Trophoblast cell (in vitro differentiated cells and primary cell): ENCODE measurements around the gene TMEM100.

Experiments used
- DNase-seq, 2 donors: peaks; one replicate each; pipeline ENCODE4 v3.0.0-alpha.2; 2016
- H2AFZ ChIP-seq: 2 replicates; pipeline ENCODE4 v1.6.1; 2013; ENCODE audit warnings: low read length, moderate library complexity, mild to moderate bottlenecking; ENCODE audit not compliant: insufficient read depth, poor library complexity
- H2AK5ac ChIP-seq: 2 replicates; pipeline ENCODE4 v1.6.1; 2013; ENCODE audit warnings: mild to moderate bottlenecking, low read length
- H2BK120ac ChIP-seq: 2 replicates; pipeline ENCODE4 v1.6.1; 2013; ENCODE audit warnings: low read length, mild to moderate bottlenecking, moderate library complexity; ENCODE audit not compliant: insufficient read depth, poor library complexity
- H2BK12ac ChIP-seq: 2 replicates; pipeline ENCODE4 v1.6.1; 2013; ENCODE audit warnings: mild to moderate bottlenecking, low read length, moderate library complexity
- H2BK5ac ChIP-seq: 2 replicates; pipeline ENCODE4 v1.6.1; 2013; ENCODE audit warnings: low read length, low read depth, moderate library complexity, mild to moderate bottlenecking; ENCODE audit not compliant: poor library complexity
- H3K14ac ChIP-seq: 2 replicates; pipeline ENCODE4 v1.6.1; 2013; ENCODE audit warnings: mild to moderate bottlenecking, low read length
- H3K18ac ChIP-seq: 2 replicates; pipeline ENCODE4 v1.6.1; 2013; ENCODE audit warnings: mild to moderate bottlenecking, low read length
- H3K23ac ChIP-seq: 2 replicates; pipeline ENCODE4 v1.6.1; 2013; ENCODE audit warnings: low read length
- H3K27ac ChIP-seq: 2 replicates; pipeline ENCODE4 v1.5.1; 2013; ENCODE audit warnings: low read depth, mild to moderate bottlenecking, inconsistent platforms, low read length, moderate library complexity
- H3K27me3 ChIP-seq: 2 replicates; pipeline ENCODE4 v1.6.1; 2013; ENCODE audit warnings: inconsistent platforms, mild to moderate bottlenecking, low read length, moderate library complexity; ENCODE audit not compliant: insufficient read depth
- H3K36me3 ChIP-seq, 2 experiments: 1 replicate in 1 of 2; 2 replicates in 1 of 2; pipeline ENCODE4 v1.6.1; 2013; ENCODE audit warnings: low read length in 2 of 2, mild to moderate bottlenecking in 2 of 2, moderate library complexity in 1 of 2; ENCODE audit not compliant: insufficient read depth in 2 of 2, control insufficient read depth in 1 of 2
- H3K4ac ChIP-seq: 2 replicates; pipeline ENCODE4 v1.6.1; 2013; ENCODE audit warnings: low read depth, mild to moderate bottlenecking, low read length, moderate library complexity
- H3K4me1 ChIP-seq, 2 experiments: 1 replicate in 1 of 2; 2 replicates in 1 of 2; pipeline ENCODE4 v1.6.1; 2013; ENCODE audit warnings: low read length in 2 of 2, mild to moderate bottlenecking in 2 of 2, moderate library complexity in 1 of 2; ENCODE audit not compliant: insufficient read depth in 2 of 2, control insufficient read depth in 1 of 2
- H3K4me2 ChIP-seq: 2 replicates; pipeline ENCODE4 v1.6.1; 2013; ENCODE audit warnings: inconsistent platforms, mild to moderate bottlenecking, low read length, moderate library complexity
- H3K4me3 ChIP-seq: 2 replicates; pipeline ENCODE4 v1.5.1; 2013; ENCODE audit warnings: mild to moderate bottlenecking, low read depth, low read length, inconsistent platforms
- H3K79me1 ChIP-seq: one replicate; pipeline ENCODE4 v1.6.1; 2013; ENCODE audit warnings: low read length
- H3K79me2 ChIP-seq: 2 replicates; pipeline ENCODE4 v1.6.1; 2013; ENCODE audit warnings: low read length, mild to moderate bottlenecking; ENCODE audit not compliant: control insufficient read depth, insufficient read depth, poor library complexity
- H3K9ac ChIP-seq: 2 replicates; pipeline ENCODE4 v1.6.1; 2013; ENCODE audit warnings: mild to moderate bottlenecking, low read length
- H3K9me3 ChIP-seq: 2 replicates; pipeline ENCODE4 v1.6.1; 2013; ENCODE audit warnings: low read depth, mild to moderate bottlenecking, control low read depth, inconsistent platforms, low read length; ENCODE audit not compliant: insufficient read depth
- H4K12ac ChIP-seq: 2 replicates; pipeline ENCODE4 v1.6.1; 2013; ENCODE audit warnings: low read depth, mild to moderate bottlenecking, low read length, moderate library complexity
- H4K8ac ChIP-seq: 2 replicates; pipeline ENCODE4 v1.6.1; 2013; ENCODE audit warnings: low read depth, mild to moderate bottlenecking, low read length, moderate library complexity
- H4K91ac ChIP-seq: one replicate; pipeline ENCODE4 v1.6.1; 2013; ENCODE audit warnings: low read depth, mild to moderate bottlenecking, low read length, moderate library complexity
- WGBS: extraction: QIAGEN DNeasy Blood & Tissue Kit; methylation state at CpG from one replicate; pipeline ENCODE4 v1.1.7; 2013; ENCODE audit warnings: missing lambda C conversion rate; ENCODE audit not compliant: insufficient read length, insufficient coverage; ENCODE audit errors: extremely low coverage; 5-methylcytosine and 5-hydroxymethylcytosine counted together

The TMEM100 gene

DNA sequence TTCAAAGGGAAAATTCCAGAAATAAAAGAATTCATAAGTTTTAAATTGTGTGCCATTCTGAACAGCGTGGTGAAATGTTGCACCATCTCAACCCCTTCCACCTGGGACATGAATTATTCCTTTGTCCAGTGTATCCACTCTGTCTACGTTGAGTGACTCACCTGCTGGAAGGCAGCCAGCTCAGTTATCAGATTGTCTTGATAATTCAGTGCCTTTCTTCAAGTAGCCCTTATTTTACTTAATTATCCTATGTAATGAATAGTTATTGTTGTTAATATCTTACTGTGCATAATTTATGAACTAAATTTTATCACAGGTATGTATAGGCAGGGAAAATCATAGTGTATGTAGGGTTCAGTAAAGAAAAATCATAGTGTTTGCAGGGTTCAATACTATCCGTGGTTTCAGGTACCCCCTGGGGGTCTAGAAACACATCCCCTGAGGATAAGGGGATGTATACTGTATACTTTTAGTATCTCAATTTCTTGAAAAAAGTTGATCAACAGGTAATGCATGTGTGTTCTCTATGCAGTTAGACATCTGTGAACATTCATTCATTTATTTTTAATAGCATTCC lies 20.5 kb upstream of the TMEM100 start:
- Histone ChIP-seq H3K79me2 (no peaks in the 10 kb centered on the region), H3K23ac (no peak overlapping the region), H3K27me3 (no peaks in the 10 kb centered on the region), H3K4me3 (no peak overlapping the region), H2BK12ac (no peak overlapping the region), H3K4me1 (no peaks in the 10 kb centered on the region), H3K36me3 (no peaks in the 10 kb centered on the region), H3K27ac (no peak overlapping the region), H3K18ac (no peak overlapping the region), H3K79me1 (no peaks in the 10 kb centered on the region), H3K9ac (no peak overlapping the region), H4K8ac (no peak overlapping the region), H3K4ac (no peak overlapping the region), H3K14ac (no peak overlapping the region), H2AK5ac (no peak overlapping the region), H2BK120ac (no peak overlapping the region), H3K9me3 (no peaks in the 10 kb centered on the region), H3K4me2 (no peak overlapping the region), H4K91ac (no peak overlapping the region), H2AFZ (no peak overlapping the region), H2BK5ac (no peak overlapping the region), H4K12ac (no peak overlapping the region)
- no CpG with 5 or more reads among the region's 3 CpGs for WGBS
- peak; percentile 80 to 86 for DNase-seq

DNA sequence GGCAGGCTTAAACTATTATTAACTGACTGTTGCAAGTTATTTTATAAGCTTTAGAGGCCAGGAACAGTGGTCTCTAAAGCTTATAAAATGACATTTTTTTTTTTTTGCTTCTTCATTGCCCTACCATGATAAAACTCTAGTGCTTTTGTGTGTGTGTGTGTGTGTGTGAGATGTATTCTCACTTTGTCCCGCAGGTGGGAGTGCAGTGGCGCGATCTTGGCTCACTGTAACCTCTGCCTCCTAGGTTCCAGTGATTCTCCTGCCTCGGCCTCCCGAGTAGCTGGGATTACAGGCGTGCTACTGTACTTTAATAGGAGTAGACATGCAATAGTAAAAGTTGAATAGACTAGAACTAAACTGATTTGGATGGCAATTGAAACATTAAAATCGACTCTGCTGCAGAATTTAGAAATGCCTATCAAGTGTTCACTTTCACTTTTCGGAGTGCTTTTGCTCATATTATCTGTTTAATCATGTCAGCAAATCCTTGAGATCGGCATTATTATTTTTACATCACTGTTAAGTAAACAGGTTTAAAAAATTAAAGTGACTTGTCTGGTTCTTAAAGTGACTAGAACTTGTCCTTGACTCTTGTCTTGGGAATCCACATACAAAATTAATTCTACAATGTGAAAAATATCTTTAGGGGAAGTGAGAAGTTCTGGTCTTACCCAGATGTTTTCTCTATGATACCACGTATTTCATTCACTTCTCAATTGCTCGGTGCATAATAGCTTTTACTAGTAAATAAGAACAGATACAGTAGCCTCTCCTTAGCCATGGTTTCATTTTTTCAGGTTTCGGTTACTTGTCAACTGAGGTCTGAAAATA lies 19.8 kb upstream of the TMEM100 start:
- H4K12ac ChIP-seq, result no peak overlapping the region
- no peak overlapping the region for H3K18ac ChIP-seq
- no peak overlapping the region for H3K4me3 ChIP-seq
- no peak overlapping the region for H2AK5ac ChIP-seq
- no peak overlapping the region for H4K8ac ChIP-seq
- no peaks in the 10 kb centered on the region for H3K79me1 ChIP-seq
- no peak overlapping the region for H3K4ac ChIP-seq
- H3K23ac ChIP-seq, result no peak overlapping the region
- H3K9me3 ChIP-seq, result no peaks in the 10 kb centered on the region
- no peak overlapping the region for H2AFZ ChIP-seq
- no peaks in the 10 kb centered on the region for H3K36me3 ChIP-seq
- DNase-seq, result peak in 1 of 2 donors; percentile 46
- no peak overlapping the region for H2BK120ac ChIP-seq
- H2BK12ac ChIP-seq, result no peak overlapping the region
- H3K4me2 ChIP-seq, result no peak overlapping the region
- no peak overlapping the region for H3K9ac ChIP-seq
- no peak overlapping the region for H3K27ac ChIP-seq
- no peaks in the 10 kb centered on the region for H3K79me2 ChIP-seq
- no peaks in the 10 kb centered on the region for H3K4me1 ChIP-seq
- H3K27me3 ChIP-seq, result no peaks in the 10 kb centered on the region
- H4K91ac ChIP-seq, result no peak overlapping the region
- WGBS, result no CpG with 5 or more reads among the region's 12 CpGs
- H2BK5ac ChIP-seq, result no peak overlapping the region
- no peak overlapping the region for H3K14ac ChIP-seq

DNA sequence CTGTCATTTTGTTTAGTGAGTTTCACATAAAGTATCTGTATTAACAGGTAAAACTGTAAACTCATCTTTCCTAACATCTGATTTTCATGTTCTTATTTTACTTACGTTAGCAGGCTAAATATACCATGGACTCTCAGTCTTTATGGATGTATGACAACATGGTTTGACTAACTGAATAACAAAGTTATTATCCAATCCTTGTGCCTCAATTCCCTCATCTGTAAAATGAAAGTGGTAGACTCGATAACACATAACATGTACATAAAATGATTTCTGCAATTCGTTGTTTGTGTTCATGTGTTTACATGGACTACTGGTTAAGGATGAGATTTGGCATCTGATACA lies 18.7 kb upstream of the TMEM100 start:
- Histone ChIP-seq H2AK5ac (no peak overlapping the region), H3K4ac (no peak overlapping the region), H2BK5ac (no peak overlapping the region), H3K4me1 (no peaks in the 10 kb centered on the region), H2AFZ (no peak overlapping the region), H3K23ac (no peak overlapping the region), H4K8ac (no peak overlapping the region), H3K9ac (no peak overlapping the region), H3K4me3 (no peak overlapping the region), H4K12ac (no peak overlapping the region), H2BK12ac (no peak overlapping the region), H3K18ac (no peak overlapping the region), H2BK120ac (no peak overlapping the region), H3K9me3 (no peaks in the 10 kb centered on the region), H3K4me2 (no peak overlapping the region), H4K91ac (no peak overlapping the region), H3K14ac (no peak overlapping the region), H3K79me1 (no peaks in the 10 kb centered on the region), H3K27me3 (no peaks in the 10 kb centered on the region), H3K27ac (no peak overlapping the region), H3K79me2 (no peaks in the 10 kb centered on the region), H3K36me3 (no peaks in the 10 kb centered on the region)
- no peak for DNase-seq
- WGBS, result no CpG with 5 or more reads among the region's 3 CpGs

DNA sequence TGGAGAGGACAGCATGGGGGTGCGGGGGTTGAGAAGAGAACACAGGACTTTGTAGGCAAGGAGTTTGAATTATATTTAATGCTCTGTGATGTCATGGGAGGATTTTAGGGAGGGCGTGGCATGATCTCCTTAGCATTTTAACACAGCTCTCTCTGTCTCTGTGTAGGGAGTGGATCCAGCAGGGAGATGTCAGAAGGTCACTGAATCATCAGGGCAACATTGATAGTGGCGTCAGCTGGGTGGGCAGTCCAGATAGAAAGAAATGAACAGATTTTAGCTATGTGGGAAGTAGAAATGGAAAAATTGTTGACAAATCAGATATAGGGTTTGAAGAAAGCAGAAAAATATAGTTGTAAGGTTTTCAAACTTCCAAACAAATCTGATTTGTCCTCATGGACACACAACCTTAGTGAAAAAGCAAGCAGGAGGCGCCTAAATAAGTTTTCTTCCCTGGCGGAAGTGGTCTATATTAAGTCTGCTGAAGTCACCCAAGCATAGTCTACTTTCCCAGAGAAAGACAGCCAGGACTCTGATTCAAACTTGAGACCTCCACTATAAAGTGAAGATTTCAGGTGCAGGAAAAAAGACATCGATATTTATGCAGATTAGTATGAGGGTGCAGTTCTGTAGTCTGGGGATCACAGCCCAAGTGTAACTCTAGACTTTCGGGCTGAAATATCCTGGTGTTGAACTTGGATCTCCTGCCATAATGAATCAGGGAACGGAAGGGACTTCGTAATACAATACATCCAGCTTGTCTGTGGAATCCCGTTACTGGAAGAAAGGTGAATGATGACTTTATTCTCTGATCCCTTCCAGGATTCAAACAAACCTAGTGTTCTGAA lies 18.1 kb upstream of the TMEM100 start:
- Histone ChIP-seq H3K27me3 (no peaks in the 10 kb centered on the region), H3K79me1 (no peaks in the 10 kb centered on the region), H3K4me3 (no peak overlapping the region), H3K36me3 (no peaks in the 10 kb centered on the region), H3K4ac (no peak overlapping the region), H4K12ac (no peak overlapping the region), H4K8ac (no peak overlapping the region), H2AFZ (no peak overlapping the region), H3K79me2 (no peaks in the 10 kb centered on the region), H3K4me2 (no peak overlapping the region), H3K27ac (no peak overlapping the region), H2BK12ac (no peak overlapping the region), H3K9me3 (no peaks in the 10 kb centered on the region), H2AK5ac (no peak overlapping the region), H3K4me1 (no peaks in the 10 kb centered on the region), H3K18ac (no peak overlapping the region), H4K91ac (no peak overlapping the region), H3K23ac (no peak overlapping the region), H2BK5ac (no peak overlapping the region), H3K14ac (no peak overlapping the region), H3K9ac (no peak overlapping the region), H2BK120ac (no peak overlapping the region)
- no peak for DNase-seq
- no CpG with 5 or more reads among the region's 10 CpGs for WGBS
